C4-2B (cell line): ENCODE measurements around the gene ZNF813.
"Not testable (repeated sequence)": the region's sequence is repeated elsewhere in the genome, so short reads cannot be mapped to it uniquely, and the experiment has no call there.

ENCODE experiments used
- H3K27ac ChIP-seq: fragments of 450-650 bp; 2 replicates; pipeline ENCODE4 v1.5.1; 2017
- ZFX ChIP-seq: fragments of 450-650 bp; IDR thresholded peaks from 2 replicates; pipeline ENCODE4 v1.6.1; 2017
- TF ChIP-seq, protein P1 (sequence below): fragments of 450-650 bp; conservative IDR thresholded peaks from 2 replicates; pipeline ENCODE4 v1.5.1; 2017; ENCODE audit warnings: mild to moderate bottlenecking

Gene ZNF813

GRCh38 chr19:53467485-53468262 is at the start of gene ZNF813:
Gene ZNF813, plus strand, starts transcription at chr19:53467733. Its CDS starts 16,090 bp downstream, at chr19:53483823.
- peak within 1 kb of the TSS; percentile 67 for H3K27ac ChIP-seq
- TF ChIP-seq ZFX = no peak
- TF ChIP-seq, protein P1, sequence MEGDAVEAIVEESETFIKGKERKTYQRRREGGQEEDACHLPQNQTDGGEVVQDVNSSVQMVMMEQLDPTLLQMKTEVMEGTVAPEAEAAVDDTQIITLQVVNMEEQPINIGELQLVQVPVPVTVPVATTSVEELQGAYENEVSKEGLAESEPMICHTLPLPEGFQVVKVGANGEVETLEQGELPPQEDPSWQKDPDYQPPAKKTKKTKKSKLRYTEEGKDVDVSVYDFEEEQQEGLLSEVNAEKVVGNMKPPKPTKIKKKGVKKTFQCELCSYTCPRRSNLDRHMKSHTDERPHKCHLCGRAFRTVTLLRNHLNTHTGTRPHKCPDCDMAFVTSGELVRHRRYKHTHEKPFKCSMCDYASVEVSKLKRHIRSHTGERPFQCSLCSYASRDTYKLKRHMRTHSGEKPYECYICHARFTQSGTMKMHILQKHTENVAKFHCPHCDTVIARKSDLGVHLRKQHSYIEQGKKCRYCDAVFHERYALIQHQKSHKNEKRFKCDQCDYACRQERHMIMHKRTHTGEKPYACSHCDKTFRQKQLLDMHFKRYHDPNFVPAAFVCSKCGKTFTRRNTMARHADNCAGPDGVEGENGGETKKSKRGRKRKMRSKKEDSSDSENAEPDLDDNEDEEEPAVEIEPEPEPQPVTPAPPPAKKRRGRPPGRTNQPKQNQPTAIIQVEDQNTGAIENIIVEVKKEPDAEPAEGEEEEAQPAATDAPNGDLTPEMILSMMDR = no peak

- not testable (repeated sequence) for H3K27ac ChIP-seq
Measured at GRCh38 chr19:53420520-53421315, 46.8 kb upstream of the ZNF813 start.

DNA sequence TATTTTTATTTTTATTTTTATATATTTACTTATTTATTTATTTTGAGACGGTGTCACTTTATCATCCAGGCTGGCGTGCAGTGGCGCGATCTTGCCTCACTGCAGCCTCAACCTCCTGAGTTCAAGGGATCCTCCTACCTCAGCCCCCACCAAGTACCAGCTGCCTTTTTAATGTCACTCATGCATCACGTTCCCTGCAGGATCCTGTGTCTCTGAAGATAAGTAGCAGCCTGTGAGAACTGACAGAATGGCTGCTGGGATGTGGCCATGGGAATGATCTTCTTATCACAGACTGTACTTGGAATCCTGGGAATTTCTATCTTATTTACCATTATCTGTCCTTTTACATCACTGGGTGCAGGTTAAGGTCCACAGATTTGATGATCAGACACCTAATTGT is 45.0 kb upstream of the ZNF813 start:
- no peak for TF ChIP-seq ZFX
- TF ChIP-seq, protein P1 = no peak
- H3K27ac ChIP-seq = no peak overlapping the region

DNA sequence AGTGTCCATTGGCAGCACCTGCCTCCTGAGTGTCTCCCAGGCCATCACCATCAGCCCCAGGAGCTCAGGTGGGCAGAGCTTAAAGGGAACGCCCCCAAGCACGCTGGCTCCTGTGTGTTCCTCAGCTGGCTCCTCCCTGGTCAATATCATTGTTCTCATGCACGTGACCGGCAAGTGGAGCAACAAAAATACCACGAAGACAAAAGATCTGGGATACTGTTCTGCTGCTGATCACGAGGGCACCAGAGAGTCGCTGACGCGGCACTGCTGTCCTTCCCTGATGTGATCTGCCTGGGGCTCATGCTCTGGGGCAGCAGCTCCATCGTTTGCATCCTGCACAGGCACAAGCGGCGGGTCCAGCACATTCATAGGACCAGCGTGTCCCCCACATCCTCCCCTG is 44.5 kb upstream of the ZNF813 start:
- H3K27ac ChIP-seq = not testable (repeated sequence)

GRCh38 chr19:53423680-53424079 is 43.9 kb upstream of the ZNF813 start:
- not testable (repeated sequence) for H3K27ac ChIP-seq
- TF ChIP-seq, protein P1 = peak; percentile 36

DNA sequence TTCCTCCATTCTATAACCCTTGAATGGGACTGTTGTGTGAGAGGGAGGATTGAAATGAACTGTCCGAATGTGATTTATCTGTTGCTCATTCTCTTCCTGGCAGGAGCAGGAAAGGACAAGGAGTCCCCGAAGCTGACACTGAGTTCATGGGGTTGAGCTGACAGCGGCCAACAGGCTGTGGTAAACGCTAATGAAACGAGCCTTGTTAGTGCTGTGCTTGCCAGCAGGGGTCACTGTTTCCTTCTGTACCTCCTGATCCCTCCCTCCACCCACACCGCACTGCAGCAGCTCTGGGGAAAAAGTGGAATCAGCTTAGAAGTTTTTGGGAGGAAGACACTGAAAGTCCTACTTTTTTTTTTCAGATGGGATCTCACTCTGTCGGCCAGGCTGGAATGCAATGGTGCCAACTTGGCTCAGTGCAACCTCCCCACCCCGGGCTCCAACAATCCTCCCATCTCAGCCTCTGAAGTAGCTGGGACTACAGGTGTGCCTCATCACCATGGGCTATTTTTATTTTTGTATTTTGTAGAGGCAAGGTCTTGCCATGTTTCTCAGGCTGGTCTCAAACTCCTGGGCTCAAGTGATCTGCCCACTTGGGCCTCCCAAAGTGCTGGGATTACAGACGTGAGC is 42.5 kb upstream of the ZNF813 start:
- no peak overlapping the region for H3K27ac ChIP-seq
- TF ChIP-seq ZFX = no peak
- TF ChIP-seq, protein P1 = peak; percentile 88

DNA sequence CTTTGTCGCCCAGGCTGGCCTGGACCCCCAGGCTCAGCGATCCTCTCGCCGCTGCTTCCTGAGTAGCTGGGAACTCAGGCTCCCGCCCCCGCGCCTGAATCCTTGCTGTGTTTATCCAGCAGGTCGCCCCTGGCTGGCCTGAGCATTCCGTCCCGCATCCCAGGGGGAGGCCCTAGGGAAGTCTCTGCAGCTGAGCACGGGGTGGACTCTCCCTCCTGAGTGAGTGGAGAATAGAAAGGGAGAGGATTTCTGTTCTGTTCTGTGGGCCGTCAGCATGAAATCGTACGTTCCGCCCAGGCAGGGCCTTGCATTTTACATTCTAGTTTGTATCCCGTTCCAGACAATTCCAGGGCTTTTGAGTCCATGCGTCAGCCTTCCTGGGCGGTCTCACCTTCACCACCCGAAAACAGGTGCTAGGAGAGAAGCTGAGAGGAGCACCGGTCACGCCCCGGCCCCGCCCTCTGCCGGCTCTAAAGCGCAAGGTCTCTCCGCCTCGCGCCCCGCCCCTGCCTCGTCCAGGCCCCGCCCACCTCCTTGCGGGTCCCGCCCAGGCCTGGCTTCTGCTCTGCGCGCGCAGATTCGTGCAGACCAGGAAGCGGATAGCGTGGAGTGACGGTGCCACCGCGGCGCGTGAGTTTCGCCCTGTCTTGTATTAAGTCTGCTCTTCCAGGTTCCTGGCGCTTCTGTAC is 36.0 kb upstream of the ZNF813 start, which contains the start of gene ZNF761:
Gene ZNF761 (plus strand): TSS at position 586 of the 689 bp plus-strand sequence. CDS start 15,285 bp downstream, outside the sequence.
- TF ChIP-seq, protein P1 = no peak; the same call in 1 of the 2 replicates
- H3K27ac ChIP-seq = peak within 1 kb of the TSS; percentile 77
